Measurements from ENCODE around the gene FAM114A1.

- no peak for TF ChIP-seq CTCF (conservative IDR thresholded peaks at IDR 0.05; ENCODE audit: low read depth in 2 of 2)
- no peak for TF ChIP-seq EZH2 (IDR thresholded peaks at IDR 0.05; ENCODE audit: low read depth, unreplicated experiment)
These were observed 11.6 kb upstream of the FAM114A1 start for GRCh38 chr4:38856046-38856445.

Data from GM23338 (cell line).